T-helper 9 cell (primary cell): Measurements from ENCODE around the gene MXD3.

Experiments used
- DNase-seq: peaks from one replicate; pipeline ENCODE4 v3.0.0-alpha.2; 2020

MXD3 gene

DNA sequence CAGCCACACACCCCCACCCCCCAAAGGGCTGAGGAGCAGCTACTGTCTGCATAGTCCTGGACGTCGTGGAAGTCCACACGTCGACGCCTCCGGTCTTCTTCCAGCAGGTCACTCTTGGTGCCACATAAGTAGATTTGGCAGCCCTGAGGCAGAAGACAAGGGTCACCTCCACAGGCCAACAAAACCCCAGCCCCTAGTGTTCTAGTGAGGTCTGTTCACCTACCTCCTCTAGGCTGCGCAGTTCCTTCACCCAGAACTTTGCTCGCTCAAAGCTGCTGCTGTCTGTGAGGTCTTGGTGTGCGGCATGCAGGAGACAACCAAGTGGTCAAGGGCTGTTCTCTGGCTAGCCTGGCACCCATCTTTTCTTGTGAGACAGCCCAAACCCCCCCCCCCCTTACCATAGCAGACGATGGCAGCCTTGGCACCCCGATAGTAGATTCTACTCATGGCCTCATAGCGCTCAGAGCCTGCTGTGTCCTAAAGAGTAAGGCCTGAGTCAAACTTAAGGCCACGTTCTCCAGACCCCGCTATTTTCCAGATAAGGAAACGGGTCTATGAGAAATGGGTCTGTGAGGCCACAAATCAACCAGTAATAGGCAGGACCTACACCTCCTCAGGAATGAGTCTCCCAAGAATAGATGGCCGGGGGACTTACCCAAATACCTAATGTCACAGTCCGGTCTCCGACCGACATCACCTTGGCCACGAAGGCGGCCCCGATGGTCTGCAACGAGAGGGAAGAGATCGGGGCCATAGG lies 9.2 kb downstream of the MXD3 start:
- DNase-seq = no peak

DNA sequence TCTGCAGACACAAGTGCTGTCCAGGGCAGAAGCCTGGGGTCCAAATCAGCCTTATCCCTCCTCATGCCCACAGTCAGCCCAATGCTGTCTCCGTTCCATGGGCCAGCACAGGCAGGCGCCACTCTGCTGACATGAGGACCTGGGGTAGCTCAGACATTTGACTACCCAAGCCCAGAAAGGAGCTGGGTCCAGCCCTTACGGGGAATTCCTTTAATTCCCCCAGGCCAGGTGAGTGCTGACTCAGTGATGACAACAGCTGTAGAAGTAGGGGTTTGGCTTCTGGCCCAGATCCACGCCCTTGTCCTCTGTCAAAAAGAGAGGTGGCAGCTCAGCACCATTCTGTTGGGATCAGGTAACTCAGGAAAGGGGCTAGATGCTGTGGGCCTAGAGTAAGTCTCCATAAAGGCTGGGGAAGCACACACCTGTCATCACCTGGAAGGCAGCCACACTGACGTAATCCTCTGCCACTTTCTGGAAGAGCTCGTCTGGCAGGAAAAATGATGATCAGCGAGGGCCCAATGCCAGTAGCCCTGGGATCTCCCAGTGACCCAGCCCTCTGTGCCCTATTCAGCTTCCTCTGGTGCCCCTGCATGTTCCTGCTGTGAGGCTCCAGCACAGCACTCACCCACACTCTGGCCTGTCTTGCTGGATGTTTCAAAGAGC lies 10.1 kb downstream of the MXD3 start:
- no peak for DNase-seq

DNA sequence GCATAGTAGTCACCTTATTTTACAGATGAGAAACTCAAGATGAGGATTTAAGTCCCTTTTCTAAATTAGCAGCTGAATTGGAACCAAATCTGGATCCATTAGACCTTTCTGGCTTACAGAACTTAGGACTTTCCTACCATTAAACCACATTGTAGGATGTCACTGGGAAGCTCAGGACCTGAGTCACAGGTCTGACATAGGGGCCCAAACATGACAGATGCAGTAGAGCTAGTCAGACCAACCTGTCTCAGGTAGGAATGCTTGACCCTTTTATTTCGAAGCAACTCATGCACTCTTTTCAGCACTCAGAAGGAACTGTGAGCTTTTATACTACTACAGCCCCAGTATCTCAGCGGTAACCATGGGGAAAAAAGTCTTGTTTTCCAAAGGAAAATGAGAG lies 10.7 kb downstream of the MXD3 start:
- no peak for DNase-seq

DNA sequence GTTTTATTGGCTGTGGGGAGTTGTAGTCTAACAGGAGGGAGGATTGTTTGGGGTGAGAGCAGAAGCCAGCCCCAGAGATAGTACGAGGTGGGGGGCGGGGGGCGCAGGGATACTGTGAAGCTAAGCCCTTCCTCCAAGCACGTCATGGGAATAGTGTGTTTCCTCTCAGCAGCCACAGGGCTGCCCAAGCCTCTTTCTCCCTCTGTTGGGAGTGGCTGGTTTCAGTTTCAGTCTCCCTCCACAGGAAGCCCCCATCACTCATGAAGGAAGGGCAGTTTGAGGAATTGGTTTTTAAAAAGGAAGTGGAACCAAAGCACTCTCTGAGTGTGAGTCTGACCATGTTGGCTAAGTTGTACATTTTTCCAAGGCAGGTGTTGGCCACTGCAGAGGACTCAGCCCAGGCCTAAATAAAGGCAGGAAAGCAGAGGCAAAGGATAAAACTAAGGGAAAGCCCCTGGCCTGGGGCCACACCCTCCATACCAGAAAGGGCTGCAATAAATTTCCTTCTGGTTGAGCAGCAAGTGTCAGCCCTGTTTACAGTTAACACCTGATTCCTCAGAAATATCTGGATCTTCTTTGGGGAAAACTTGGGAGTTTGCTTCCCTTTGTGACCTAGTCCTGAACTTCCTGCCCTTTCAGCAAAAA lies 11.3 kb downstream of the MXD3 start:
- peak; percentile 36 for DNase-seq

DNA sequence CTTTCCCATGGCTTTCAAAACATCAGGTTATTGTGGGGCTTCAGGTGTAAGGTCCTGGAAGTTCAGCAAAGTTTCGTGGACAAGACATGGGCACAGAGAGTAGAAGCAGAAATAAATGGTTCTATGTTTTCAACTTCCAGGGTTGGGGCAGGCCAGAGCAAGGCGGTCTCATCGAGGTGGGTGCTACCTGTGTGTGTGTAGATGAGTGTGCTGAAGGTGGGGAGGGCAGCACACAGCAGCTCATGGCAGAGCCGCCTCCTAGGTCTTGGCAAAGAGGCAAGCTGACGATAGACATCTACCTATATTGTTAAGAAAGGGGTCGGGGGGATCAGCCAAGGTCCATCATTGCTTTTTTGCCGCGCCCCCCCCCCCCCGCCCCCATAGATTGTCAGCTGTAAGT lies 12.0 kb downstream of the MXD3 start:
- no peak for DNase-seq

DNA sequence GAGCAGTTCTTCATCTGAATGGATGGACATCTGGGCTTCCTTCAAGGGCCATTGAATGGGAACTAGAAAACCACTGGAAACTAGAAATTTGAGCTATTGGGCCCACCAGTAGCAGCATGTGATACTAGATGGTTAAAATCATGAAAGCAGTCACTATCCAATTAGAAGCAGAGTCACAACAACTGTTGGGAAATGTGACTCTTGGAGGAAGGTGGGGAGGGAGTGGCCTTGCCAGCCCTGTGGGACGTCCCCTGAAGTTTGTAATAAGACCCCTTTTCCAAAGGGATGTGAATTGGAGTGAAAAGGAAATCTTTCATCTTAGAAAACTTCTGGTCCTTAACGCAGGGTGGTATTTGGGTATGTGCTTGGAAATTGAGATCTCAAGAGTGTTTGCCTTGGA lies 13.8 kb downstream of the MXD3 start:
- DNase-seq = no peak

DNA sequence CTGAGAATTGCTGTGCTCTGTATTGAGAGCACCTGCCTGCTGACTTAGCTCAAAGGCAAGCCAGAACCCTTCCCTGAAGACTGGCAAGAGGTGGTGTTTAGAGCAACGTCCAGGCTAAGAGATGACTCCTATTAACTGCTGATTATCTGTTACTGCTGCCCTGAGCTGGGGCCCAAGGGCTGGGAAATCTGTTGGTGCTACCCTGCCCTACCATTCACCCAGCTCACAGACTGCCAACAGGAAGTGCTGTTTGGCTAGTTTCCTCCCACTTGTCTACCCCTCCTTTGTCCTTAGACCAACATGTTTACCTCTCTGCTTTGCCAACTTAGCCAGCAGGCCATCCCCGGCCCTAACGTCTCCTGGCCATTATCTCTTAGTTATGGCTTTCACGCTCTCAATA lies 15.1 kb downstream of the MXD3 start:
- DNase-seq = no peak

DNA sequence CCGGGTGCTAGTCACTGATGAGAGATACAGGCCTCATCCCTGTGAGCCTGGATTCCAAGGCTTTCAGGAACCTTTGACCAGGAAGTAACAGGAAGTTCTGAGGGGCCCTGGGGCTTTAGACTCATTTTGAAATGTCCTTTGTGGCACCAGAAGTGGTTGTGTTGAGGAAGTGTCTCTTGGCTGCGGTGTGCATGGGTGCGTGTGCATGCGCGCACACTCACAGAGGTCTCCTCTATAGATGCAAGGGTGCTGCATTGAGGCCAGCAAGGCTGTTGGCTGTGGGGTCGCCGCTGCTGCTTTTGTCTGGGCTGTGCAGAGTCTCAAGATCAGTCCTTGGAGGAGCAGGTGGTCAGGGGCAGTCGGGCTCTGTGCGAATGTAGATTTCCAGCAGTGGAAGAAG lies 15.8 kb downstream of the MXD3 start:
- no peak for DNase-seq

DNA sequence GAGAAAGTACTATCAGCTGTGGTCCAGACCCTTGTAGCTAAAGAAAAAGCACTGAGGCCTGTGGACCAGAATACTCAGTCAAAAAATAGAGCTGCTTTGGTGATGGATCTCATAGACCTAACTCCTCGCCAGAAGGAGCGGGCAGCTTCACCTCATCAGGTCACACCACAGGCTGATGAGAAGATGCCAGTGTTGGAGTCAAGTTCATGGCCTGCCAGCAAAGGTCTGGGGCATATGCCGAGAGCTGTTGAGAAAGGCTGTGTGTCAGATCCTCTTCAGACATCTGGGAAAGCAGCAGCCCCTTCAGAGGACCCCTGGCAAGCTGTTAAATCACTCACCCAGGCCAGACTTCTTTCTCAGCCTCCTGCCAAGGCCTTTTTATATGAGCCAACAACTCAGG lies 17.1 kb downstream of the MXD3 start:
- DNase-seq = no peak

DNA sequence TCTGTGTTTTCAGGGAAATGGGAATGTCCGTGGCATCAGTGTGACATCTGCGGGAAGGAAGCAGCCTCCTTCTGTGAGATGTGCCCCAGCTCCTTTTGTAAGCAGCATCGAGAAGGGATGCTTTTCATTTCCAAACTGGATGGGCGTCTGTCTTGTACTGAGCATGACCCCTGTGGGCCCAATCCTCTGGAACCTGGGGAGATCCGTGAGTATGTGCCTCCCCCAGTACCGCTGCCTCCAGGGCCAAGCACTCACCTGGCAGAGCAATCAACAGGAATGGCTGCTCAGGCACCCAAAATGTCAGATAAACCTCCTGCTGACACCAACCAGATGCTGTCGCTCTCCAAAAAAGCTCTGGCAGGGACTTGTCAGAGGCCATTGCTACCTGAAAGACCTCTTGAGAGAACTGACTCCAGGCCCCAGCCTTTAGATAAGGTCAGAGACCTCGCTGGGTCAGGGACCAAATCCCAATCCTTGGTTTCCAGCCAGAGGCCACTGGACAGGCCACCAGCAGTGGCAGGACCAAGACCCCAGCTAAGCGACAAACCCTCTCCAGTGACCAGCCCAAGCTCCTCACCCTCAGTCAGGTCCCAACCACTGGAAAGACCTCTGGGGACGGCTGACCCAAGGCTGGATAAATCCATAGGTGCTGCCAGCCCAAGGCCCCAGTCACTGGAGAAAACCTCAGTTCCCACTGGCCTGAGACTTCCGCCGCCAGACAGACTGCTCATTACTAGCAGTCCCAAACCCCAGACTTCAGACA lies 17.7 kb downstream of the MXD3 start:
- DNase-seq = no peak

DNA sequence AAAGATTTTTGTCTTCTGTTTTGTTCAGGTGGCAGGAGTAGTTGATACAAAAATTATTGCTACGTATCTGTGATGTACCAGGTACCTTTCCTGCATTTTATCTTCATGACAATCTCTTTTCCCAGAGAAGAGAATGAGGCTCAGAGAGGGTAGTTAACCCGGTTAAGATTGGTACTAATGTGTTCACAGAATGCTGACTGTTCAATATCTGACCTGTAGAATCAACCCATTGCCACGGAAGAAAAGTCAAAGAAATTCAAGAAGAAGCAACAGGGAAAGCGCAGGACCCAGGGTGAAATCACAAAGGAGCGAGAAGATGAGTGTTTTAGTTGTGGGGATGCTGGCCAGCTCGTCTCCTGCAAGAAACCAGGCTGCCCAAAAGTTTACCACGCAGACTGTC lies 20.0 kb downstream of the MXD3 start:
- DNase-seq = no peak

DNA sequence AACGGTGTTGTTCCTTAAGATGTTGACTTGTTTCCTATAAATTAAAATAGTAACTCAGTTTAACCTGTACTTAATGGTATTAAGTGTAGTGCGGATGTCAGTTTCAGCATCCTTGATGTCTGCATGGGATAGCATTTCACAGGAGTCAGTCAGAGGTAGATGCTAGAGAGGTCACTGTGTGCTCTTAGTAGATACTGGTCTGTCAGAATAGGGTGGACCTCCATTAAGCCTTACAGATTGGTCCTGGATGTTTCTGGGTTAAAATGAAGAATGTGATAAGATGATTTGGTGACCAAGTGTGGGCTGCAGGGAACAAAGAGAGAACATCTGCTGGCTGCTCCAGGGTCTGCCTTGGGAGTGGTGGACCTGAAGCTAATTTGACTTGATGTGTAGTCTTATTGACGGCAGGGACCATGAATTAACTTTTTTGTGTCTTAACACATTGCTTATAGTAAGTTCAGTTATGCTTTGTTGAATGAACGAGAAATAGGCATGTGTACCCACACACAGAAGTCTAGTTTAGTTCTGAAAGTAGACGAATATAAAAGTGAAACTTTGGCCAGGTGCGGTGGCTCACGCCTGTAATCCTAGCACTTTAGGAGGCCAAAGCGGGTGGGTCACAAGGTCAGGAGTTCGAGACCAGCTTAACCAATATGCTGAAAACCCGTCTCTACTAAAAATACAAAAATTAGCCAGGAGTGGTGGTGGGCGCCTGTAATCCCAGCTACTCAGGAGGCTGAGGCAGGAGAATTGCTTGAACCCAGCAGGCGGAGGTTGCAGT lies 20.7 kb downstream of the MXD3 start:
- DNase-seq = no peak

DNA sequence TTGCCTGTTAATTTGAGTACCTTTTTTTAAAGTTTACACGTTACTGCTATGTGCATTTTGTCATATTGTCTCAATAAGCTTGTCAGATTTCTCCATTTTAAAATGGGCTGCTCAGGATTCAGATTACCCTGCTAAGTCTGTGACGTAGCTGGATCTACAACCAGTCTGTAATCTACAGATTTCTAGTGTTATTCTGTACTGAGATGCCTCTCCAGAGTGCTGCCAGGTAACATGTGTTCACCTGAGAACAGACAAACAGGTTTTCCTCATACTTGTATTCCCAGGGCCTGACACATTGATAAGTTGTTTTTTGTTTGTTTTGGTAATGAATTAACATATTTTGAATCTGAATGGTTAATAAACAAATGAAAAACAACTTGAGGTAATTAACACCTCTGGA lies 23.5 kb downstream of the MXD3 start:
- no peak for DNase-seq

DNA sequence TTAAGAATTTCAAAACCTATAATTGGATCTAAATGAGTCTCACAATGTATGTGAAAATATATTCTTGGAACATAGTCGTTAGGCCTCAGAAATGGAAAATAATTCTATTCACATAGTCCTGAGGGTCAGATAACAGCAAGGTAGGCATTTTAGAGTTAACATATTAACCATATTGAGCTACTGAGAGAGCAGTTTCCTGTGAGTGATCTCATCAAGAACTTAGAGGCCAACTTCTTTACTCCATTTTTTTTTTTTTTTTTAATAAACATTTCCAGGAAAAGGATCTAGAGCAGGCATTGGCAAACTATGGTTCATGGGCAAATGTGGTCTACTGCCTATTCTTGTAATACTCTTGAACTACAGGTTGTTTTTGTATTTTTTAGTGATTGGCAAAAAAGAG lies 34.8 kb downstream of the MXD3 start:
- DNase-seq = no peak

DNA sequence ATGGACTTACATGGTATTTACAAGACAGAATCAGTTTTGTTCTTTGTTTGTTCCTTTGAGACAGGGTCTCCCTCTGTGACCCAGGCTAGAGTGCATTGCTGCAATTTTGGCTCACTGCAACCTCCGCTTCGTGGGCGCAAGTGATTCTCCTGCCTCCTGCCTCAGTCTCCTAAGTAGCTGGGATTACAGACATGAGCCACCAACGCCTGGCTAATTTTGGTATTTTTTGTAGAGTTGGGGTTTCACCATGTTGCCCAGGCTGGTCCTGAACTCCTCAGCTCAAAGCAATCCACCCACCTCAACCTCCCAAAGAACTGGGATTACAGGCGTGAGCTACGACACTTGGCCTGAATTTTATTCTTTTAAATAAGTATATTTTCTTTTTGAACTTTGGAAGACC lies 35.8 kb downstream of the MXD3 start:
- no peak for DNase-seq

DNA sequence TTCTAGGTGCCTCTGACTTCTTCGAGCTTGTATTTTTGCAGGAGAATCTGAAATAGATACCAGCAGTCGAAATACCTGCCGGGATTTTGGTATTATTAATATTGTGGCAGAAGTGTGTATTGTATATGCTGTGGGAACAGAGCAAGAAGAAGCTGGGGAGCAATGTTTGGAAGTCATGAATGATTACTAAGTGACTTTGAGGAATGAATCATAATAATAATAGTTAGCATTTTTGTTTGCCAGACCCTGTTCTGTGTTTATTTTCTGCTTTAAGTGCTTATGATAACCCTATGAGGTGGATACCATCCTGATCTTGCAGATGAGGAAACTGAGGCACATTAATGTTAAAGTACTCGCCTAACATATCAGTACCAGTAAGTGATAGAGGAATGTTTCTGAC lies 40.6 kb downstream of the MXD3 start:
- no peak for DNase-seq

DNA sequence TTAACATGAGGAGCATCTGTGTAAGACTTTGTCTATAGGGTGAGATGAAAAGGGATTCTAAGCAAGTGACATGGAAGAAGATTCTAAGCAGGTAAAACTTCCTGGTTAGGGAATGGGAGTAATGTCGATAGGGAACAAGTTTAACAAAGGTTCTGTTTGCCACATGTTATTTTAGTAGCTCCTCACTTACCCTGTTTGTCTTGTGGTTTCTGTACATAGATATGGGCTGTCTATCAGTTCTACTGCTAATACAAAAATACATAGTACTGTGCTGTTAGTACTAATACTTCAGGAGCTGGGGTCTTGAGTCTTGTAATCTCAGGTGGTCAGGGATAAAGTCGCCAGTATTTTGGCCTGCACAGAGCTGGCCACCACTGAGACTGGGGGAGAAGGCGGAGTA lies 41.0 kb downstream of the MXD3 start:
- DNase-seq = no peak

DNA sequence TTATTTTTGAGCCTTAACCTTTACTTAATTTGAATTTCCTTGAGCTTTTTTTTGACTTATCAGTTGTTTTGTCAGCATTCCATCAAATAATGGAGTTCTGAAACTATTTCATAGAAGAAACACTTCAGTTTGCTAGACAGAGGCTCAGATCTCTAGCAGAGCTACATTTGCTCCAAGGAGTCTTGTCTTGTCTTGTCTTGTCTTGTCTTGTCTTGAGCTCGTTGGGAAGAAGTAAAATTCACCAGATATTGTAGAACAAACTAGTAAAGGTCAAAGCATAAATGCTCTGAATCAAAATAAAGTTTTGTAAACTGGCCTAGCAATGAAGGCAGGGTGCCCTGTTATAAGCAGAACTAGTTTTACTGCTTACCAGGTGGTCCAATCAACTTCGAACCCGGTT lies 41.7 kb downstream of the MXD3 start:
- no peak for DNase-seq

DNA sequence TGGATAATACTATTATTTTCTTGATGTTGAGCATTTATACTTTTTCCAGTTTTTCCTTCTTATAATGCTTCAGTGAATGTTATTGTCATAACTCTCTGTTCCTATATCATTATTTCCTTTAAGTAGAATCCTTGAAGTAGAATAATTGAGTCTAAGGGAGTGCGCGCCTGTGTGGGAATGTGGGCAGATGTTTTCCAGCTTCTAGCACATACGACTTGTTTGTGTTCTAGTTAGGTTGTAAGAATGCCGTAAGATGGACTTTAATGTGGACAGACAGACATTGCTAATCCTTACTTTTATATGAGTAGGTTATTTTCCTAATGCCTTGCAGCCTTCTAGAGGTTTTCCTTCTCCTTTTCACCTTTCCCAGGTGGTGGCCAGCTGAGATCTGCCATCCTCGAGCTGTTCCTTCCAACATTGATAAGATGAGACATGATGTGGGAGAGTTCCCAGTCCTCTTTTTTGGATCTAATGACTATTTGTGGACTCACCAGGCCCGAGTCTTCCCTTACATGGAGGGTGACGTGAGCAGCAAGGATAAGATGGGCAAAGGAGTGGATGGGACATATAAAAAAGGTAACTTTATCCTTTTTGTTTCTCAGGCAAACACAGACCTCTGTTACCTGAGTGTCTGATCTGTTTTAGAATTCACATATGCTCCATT lies 42.3 kb downstream of the MXD3 start:
- DNase-seq = no peak

DNA sequence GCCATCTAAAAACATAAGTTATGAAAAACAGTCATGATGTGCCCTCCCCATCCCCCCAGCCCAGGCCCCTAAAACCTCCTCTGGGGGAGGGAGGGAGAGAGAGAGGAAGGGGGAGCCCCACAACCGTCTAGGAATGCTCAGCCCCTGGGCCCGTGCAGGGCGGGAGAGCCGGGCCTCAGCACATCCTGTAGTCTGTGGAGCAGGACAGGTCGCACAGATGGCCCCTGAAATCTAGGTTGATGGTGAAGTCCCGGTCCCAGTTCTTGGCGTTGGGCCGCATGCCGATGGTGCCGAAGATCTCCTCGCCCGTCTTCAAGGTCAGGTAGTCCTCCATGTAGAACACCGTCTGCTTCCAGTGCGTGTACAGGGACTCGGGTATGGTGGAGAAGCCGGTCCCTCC lies 46.3 kb downstream of the MXD3 start:
- DNase-seq = no peak

DNA sequence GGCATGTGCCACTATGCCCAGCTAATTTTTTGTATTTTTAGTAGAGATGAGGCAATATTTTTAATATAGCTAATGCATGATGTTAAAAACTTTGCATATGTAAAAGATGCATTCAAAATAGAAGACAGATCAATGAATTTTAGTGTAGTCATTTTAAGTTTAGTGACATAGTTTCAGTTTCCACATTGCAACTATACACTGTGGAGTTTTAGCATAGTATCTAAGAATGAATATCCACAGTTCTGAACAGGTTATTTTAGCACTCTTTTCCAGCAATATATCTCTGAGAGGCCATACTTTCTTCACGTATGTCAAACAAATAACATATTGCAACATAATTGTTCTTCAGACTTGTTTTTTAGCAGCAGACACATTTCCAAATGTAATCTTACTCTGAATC lies 47.5 kb downstream of the MXD3 start:
- DNase-seq = no peak

DNA sequence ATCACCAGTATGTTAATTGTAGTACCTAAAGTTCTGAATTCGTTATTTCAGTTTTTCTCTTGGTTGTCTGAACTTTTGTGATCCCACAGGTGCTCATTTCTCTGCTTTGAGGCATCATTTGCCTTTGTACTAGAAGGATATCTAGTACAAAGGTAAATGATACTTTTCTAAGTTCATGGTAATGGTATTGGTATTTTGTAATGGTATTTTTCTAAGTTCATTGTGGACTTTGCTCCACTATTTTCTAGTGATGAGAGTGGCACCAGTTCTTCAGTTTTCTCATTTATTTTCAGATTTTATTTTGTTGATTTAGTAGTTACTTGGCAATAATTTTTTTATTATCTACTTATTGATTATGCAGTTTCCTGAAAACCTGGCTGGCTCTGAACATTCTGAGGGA lies 50.2 kb downstream of the MXD3 start:
- DNase-seq = no peak
